ENCODE data around the gene MTOR. TPM values are rescaled to one million over a fixed set of nuclear protein-coding genes. Genes with fewer than 3 reads are reported as not detected.

MTOR gene
- total and polyA plus RNA-seq, 2 donors (not counting 1 experiment from before 2014, with no cell fraction given), result 30.7 to 50.7 TPM

GRCh38 chr1:11062965-11063401 lies 199.4 kb downstream of the MTOR start:
- no peak overlapping the region for H3K4me2 ChIP-seq (replicated peaks; ENCODE audit: low read depth, low read length, poor library complexity, severe bottlenecking)
- peaks cover 25% of the 10 kb centered on the region for H3K4me1 Mint-ChIP-seq
- H3K4me3 Mint-ChIP-seq, result no peak overlapping the region
- peaks cover 10% of the 10 kb centered on the region for H4K20me1 ChIP-seq (ENCODE audit: control insufficient read depth, insufficient read depth, low read length, poor library complexity, severe bottlenecking)
- WGBS (ENCODE audit: insufficient coverage), result no CpG with 5 or more reads among the region's 3 CpGs
- peaks cover 16 to 19% of the 10 kb centered on the region in 2 donors for H3K4me1 ChIP-seq (ENCODE audit: control insufficient read depth in 2 of 2, insufficient read depth in 2 of 2, low read length in 2 of 2)
- DNase-seq, result no peak
- TF ChIP-seq EZH2 (IDR thresholded peaks at IDR 0.05; ENCODE audit: borderline replicate concordance, insufficient read depth, low read depth, low read length, poor library complexity, severe bottlenecking), result no peak
- H3K4me3 ChIP-seq (ENCODE audit: control extremely low read depth in 1 of 5, extremely low read depth in 1 of 5, insufficient read depth in 1 of 5, low read depth in 2 of 5, low read length in 4 of 5), result no peak overlapping the region
- H3K9ac ChIP-seq (ENCODE audit: low read length), result no peak overlapping the region
- peaks cover 4 to 19% of the 10 kb centered on the region in 2 experiments for H3K36me3 ChIP-seq (replicated peaks in 1 of 2; ENCODE audit: control extremely low read depth in 1 of 2, control insufficient read depth in 1 of 2, extremely low read depth in 1 of 2, insufficient read depth in 2 of 2, low read length in 1 of 2)
- H3K27me3 Mint-ChIP-seq, result no peaks in the 10 kb centered on the region
- no peak overlapping the region for H3K27ac ChIP-seq (ENCODE audit: low read length in 2 of 2)
- no peaks in the 10 kb centered on the region for H3K9me3 Mint-ChIP-seq (ENCODE audit: insufficient read depth)
- ChIA-PET POLR2A (no interaction called here), CTCF (interaction anchor here (1.6 to 1.7 kb wide), 2 partner anchors 25 to 36 kb away, joined by 5 read pairs; no protein-coding TSS in a partner anchor)
- peaks cover 0 to 3% (median 0%) of the 10 kb centered on the region in 3 donors for H3K9me3 ChIP-seq (ENCODE audit: control extremely low read depth in 1 of 3, control insufficient read depth in 2 of 3, insufficient read depth in 1 of 3, low read length in 2 of 3)
- H3K27me3 ChIP-seq (replicated peaks in 1 of 4; ENCODE audit: control extremely low read depth in 1 of 4, control insufficient read depth in 3 of 4, insufficient read depth in 4 of 4, low read length in 3 of 4), result no peaks in the 10 kb centered on the region
- H2AFZ ChIP-seq (ENCODE audit: insufficient read depth, low read depth, low read length, poor library complexity, severe bottlenecking), result no peak overlapping the region
- intact Hi-C loops (cut with micrococcal nuclease), result no loop called here
- peaks cover 28% of the 10 kb centered on the region for H3K79me2 ChIP-seq (ENCODE audit: control insufficient read depth, insufficient read depth, low read length)
- ATAC-seq (ENCODE audit: low read depth), result no peak
- H3K27ac Mint-ChIP-seq, result peak overlapping the region; percentile 73

- H3K4me3 Mint-ChIP-seq, result peak overlapping the region; percentile 30
- Histone ChIP-seq H3K27ac (ENCODE audit: low read length in 2 of 2) (no peak overlapping the region), H3K4me2 (replicated peaks; ENCODE audit: low read depth, low read length, poor library complexity, severe bottlenecking) (no peak overlapping the region), H2AFZ (ENCODE audit: insufficient read depth, low read depth, low read length, poor library complexity, severe bottlenecking) (no peak overlapping the region), H3K9ac (ENCODE audit: low read length) (no peak overlapping the region), H3K27me3 (replicated peaks in 1 of 4; ENCODE audit: control extremely low read depth in 1 of 4, control insufficient read depth in 3 of 4, insufficient read depth in 4 of 4, low read length in 3 of 4) (no peaks in the 10 kb centered on the region), H4K20me1 (ENCODE audit: control insufficient read depth, insufficient read depth, low read length, poor library complexity, severe bottlenecking) (peaks cover 10% of the 10 kb centered on the region), H3K9me3 (ENCODE audit: control extremely low read depth in 1 of 3, control insufficient read depth in 2 of 3, insufficient read depth in 1 of 3, low read length in 2 of 3) (peaks cover 0 to 3% (median 0%) of the 10 kb centered on the region in 3 donors), H3K4me3 (ENCODE audit: control extremely low read depth in 1 of 5, extremely low read depth in 1 of 5, insufficient read depth in 1 of 5, low read depth in 2 of 5, low read length in 4 of 5) (no peak overlapping the region), H3K36me3 (replicated peaks in 1 of 2; ENCODE audit: control extremely low read depth in 1 of 2, control insufficient read depth in 1 of 2, extremely low read depth in 1 of 2, insufficient read depth in 2 of 2, low read length in 1 of 2) (peaks cover 4 to 12% of the 10 kb centered on the region in 2 experiments), H3K4me1 (ENCODE audit: control insufficient read depth in 2 of 2, insufficient read depth in 2 of 2, low read length in 2 of 2) (peaks cover 16 to 19% of the 10 kb centered on the region in 2 donors), H3K79me2 (ENCODE audit: control insufficient read depth, insufficient read depth, low read length) (peaks cover 28% of the 10 kb centered on the region)
- intact Hi-C loops (cut with micrococcal nuclease), result no loop called here
- POLR2A ChIA-PET, result interaction anchor here (2.2 kb wide), 1 partner anchor 24 kb away, joined by 6 read pairs; no protein-coding TSS in a partner anchor
- H3K9me3 Mint-ChIP-seq (ENCODE audit: insufficient read depth), result no peaks in the 10 kb centered on the region
- H3K27me3 Mint-ChIP-seq, result no peaks in the 10 kb centered on the region
- 96% methylated on average over 4 of the region's 5 CpGs for WGBS (ENCODE audit: insufficient coverage)
- TF ChIP-seq CTCF (IDR thresholded peaks at IDR 0.05) (no peak), EZH2 (IDR thresholded peaks at IDR 0.05; ENCODE audit: borderline replicate concordance, insufficient read depth, low read depth, low read length, poor library complexity, severe bottlenecking) (no peak)
- H3K27ac Mint-ChIP-seq, result no peak overlapping the region
- H3K4me1 Mint-ChIP-seq, result peaks cover 25% of the 10 kb centered on the region
- CTCF ChIA-PET, result interaction anchor here (1.5 to 3.0 kb wide), 3 partner anchors 24 to 37 kb away, joined by 4 to 22 read pairs (median 5); no protein-coding TSS in a partner anchor
- ATAC-seq (ENCODE audit: low read depth) (no peak), DNase-seq (no peak)
These were observed 200.5 kb downstream of the MTOR start for GRCh38 chr1:11061652-11062365.
